GM23338 (cell line): ENCODE results near the gene SAC3D1. TPM values are rescaled to one million over a fixed set of nuclear protein-coding genes. Genes with fewer than 3 reads are reported as not detected.

Source experiments
- ATAC-seq: fragments of 200-7000 bp; cut with Tn5 transposase; 3 replicates; pipeline ENCODE4 v1.9.1; 2020
- DNase-seq: peaks from one replicate; pipeline ENCODE4 v3.0.0-alpha.2; 2015; ENCODE audit warnings: low spot score
- H2AFZ ChIP-seq: fragments of 200-600 bp; sonication (generic); 2 replicates; pipeline ENCODE4 v1.8.0; 2016; ENCODE audit warnings: antibody characterized with exemption, mild to moderate bottlenecking, moderate library complexity
- H3F3A ChIP-seq: fragments of 200-600 bp; sonication (generic); replicated peaks from 2 replicates; pipeline ENCODE4 v1.8.0; 2017; ENCODE audit warnings: antibody characterized with exemption, mixed run types, low read depth
- H3K27ac ChIP-seq: fragments of 200-600 bp; sonication (generic); 2 replicates; pipeline ENCODE4 v1.6.1; 2016; ENCODE audit warnings: low read depth
- H3K27me3 ChIP-seq: fragments of 200-600 bp; sonication (generic); 2 replicates; pipeline ENCODE4 v1.8.0; 2016; ENCODE audit warnings: mild to moderate bottlenecking, mixed run types, moderate library complexity; ENCODE audit not compliant: insufficient read depth
- H3K36me3 ChIP-seq: fragments of 200-600 bp; sonication (generic); 2 replicates; pipeline ENCODE4 v1.8.0; 2016; ENCODE audit warnings: mild to moderate bottlenecking; ENCODE audit not compliant: insufficient read depth
- H3K4me1 ChIP-seq: fragments of 200-600 bp; sonication (generic); 2 replicates; pipeline ENCODE4 v1.8.0; 2016; ENCODE audit warnings: mild to moderate bottlenecking, moderate library complexity; ENCODE audit not compliant: insufficient read depth
- H3K4me2 ChIP-seq: fragments of 200-600 bp; sonication (generic); 2 replicates; pipeline ENCODE4 v1.7.1; 2017; ENCODE audit warnings: mixed run types
- H3K4me3 ChIP-seq: fragments of 200-600 bp; sonication (generic); 2 replicates; pipeline ENCODE4 v1.6.1; 2016; ENCODE audit warnings: mixed run types
- H3K79me2 ChIP-seq: fragments of 200-600 bp; sonication (generic); replicated peaks from 2 replicates; pipeline ENCODE4 v1.8.0; 2017; ENCODE audit warnings: mild to moderate bottlenecking; ENCODE audit not compliant: insufficient read depth
- H3K9me2 ChIP-seq: fragments of 200-600 bp; sonication (generic); 2 replicates; pipeline ENCODE4 v1.8.0; 2017; ENCODE audit not compliant: insufficient read depth
- H4K20me1 ChIP-seq: fragments of 200-600 bp; sonication (generic); replicated peaks from 2 replicates; pipeline ENCODE4 v1.8.0; 2017; ENCODE audit warnings: mild to moderate bottlenecking; ENCODE audit not compliant: insufficient read depth
- H3K27ac Mint-ChIP-seq: 2 replicates; pipeline ENCODE4 v1.8.0; 2020; ENCODE audit warnings: inconsistent platforms, mild to moderate bottlenecking, moderate library complexity, mixed read lengths
- H3K27me3 Mint-ChIP-seq: 3 replicates; pipeline ENCODE4 v1.8.0; 2022; ENCODE audit warnings: low read depth, mild to moderate bottlenecking, moderate library complexity, mixed read lengths, inconsistent platforms; ENCODE audit not compliant: insufficient read depth, poor library complexity
- H3K36me3 Mint-ChIP-seq: 3 replicates; pipeline ENCODE4 v1.8.0; 2021; ENCODE audit warnings: low read depth, mild to moderate bottlenecking, inconsistent platforms, moderate library complexity, mixed read lengths
- H3K4me1 Mint-ChIP-seq: 3 replicates; pipeline ENCODE4 v1.8.0; 2020; ENCODE audit warnings: mild to moderate bottlenecking, inconsistent platforms, mixed read lengths
- H3K4me3 Mint-ChIP-seq: 3 replicates; pipeline ENCODE4 v1.8.0; 2021; ENCODE audit warnings: moderate library complexity, mild to moderate bottlenecking, inconsistent platforms, mixed read lengths
- H3K9me3 Mint-ChIP-seq: 3 replicates; pipeline ENCODE4 v1.8.0; 2020; ENCODE audit warnings: moderate library complexity, mild to moderate bottlenecking, inconsistent platforms, mixed read lengths
- CREB1 ChIP-seq: fragments of 250-450 bp; sonication (Bioruptor Pico); IDR thresholded peaks from 2 replicates; pipeline ENCODE4 v1.5.0; 2020; ENCODE audit warnings: low read depth, mild to moderate bottlenecking, moderate library complexity
- ETS1 ChIP-seq: IDR thresholded peaks from 2 replicates; pipeline ENCODE4 v1.6.1; 2016; ENCODE audit warnings: antibody characterized with exemption
- EZH2 ChIP-seq: fragments of 200-600 bp; sonication (generic); IDR thresholded peaks from one replicate; pipeline ENCODE4 v1.8.0; 2017; ENCODE audit warnings: antibody characterized with exemption, mild to moderate bottlenecking, low read depth; ENCODE audit not compliant: unreplicated experiment
- EZH2phosphoT487 ChIP-seq: fragments of 200-600 bp; sonication (generic); IDR thresholded peaks from one replicate; pipeline ENCODE4 v1.8.1; 2018; ENCODE audit warnings: antibody characterized with exemption; ENCODE audit not compliant: unreplicated experiment
- JUNB ChIP-seq: IDR thresholded peaks from one replicate; pipeline ENCODE4 v1.6.1; 2016; ENCODE audit warnings: antibody characterized with exemption; ENCODE audit not compliant: unreplicated experiment
- NANOG ChIP-seq: IDR thresholded peaks from 2 replicates; pipeline ENCODE4 v1.6.1; 2016; ENCODE audit warnings: antibody characterized with exemption, borderline replicate concordance
- POLR2AphosphoS5 ChIP-seq: IDR thresholded peaks from 2 replicates; pipeline ENCODE4 v1.6.1; 2016; ENCODE audit warnings: antibody characterized with exemption, low read depth
- REST ChIP-seq: IDR thresholded peaks from one replicate; pipeline ENCODE4 v1.6.1; 2018; ENCODE audit warnings: antibody characterized with exemption; ENCODE audit not compliant: unreplicated experiment
- STAT1 ChIP-seq: IDR thresholded peaks from one replicate; pipeline ENCODE4 v1.6.1; 2016; ENCODE audit warnings: antibody characterized with exemption; ENCODE audit not compliant: unreplicated experiment
- ZNF114 ChIP-seq: fragments of 250-450 bp; sonication (Bioruptor Pico); IDR thresholded peaks from 2 replicates; pipeline ENCODE4 v1.5.0; 2020; ENCODE audit warnings: mild to moderate bottlenecking, moderate library complexity
- ZNF331 ChIP-seq: fragments of 250-450 bp; sonication (Bioruptor Pico); IDR thresholded peaks from 2 replicates; pipeline ENCODE4 v1.5.0; 2020; ENCODE audit warnings: low read depth, mild to moderate bottlenecking, moderate library complexity
- polyA plus RNA-seq: library from polyadenylated mRNA; unstranded; fragments of >200 nt; fragmentation: Nextera tagmentation; extraction: Ambion mirVana; gene quantifications from 2 replicates; pipeline ENCODE4 v1.2.1, GENCODE V29; 2016
- total RNA-seq: library from RNA; depleted of rRNA; stranded (reverse); fragments of >200 nt; shearing (Covaris generic); gene quantifications from 2 replicates; pipeline ENCODE4 v1.2.3, GENCODE V29; 2014
- TF ChIP-seq, protein P1 (sequence below), 2 experiments: fragments of 200-600 bp in 1 of 2; sonication (generic) in 1 of 2; conservative IDR thresholded peaks; 2 replicates each; pipeline versions ENCODE4 v1.5.1 to v1.6.1; 2016 to 2017; ENCODE audit warnings: antibody characterized with exemption in 2 of 2, low read depth in 2 of 2, mild to moderate bottlenecking in 2 of 2, moderate library complexity in 1 of 2

SAC3D1 gene
- total and polyA plus RNA-seq, 2 experiments from 2014 or later = 21.6 to 30.3 TPM

- TF ChIP-seq, protein P1, sequence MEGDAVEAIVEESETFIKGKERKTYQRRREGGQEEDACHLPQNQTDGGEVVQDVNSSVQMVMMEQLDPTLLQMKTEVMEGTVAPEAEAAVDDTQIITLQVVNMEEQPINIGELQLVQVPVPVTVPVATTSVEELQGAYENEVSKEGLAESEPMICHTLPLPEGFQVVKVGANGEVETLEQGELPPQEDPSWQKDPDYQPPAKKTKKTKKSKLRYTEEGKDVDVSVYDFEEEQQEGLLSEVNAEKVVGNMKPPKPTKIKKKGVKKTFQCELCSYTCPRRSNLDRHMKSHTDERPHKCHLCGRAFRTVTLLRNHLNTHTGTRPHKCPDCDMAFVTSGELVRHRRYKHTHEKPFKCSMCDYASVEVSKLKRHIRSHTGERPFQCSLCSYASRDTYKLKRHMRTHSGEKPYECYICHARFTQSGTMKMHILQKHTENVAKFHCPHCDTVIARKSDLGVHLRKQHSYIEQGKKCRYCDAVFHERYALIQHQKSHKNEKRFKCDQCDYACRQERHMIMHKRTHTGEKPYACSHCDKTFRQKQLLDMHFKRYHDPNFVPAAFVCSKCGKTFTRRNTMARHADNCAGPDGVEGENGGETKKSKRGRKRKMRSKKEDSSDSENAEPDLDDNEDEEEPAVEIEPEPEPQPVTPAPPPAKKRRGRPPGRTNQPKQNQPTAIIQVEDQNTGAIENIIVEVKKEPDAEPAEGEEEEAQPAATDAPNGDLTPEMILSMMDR (conservative IDR thresholded peaks at IDR 0.05; ENCODE audit: low read depth in 2 of 2) = no peak
- no peak for TF ChIP-seq REST
- no peak for TF ChIP-seq STAT1
- TF ChIP-seq EZH2 = no peak
- no peak for TF ChIP-seq EZH2phosphoT487
- TF ChIP-seq POLR2AphosphoS5 = no peak
- no peak for TF ChIP-seq ZNF331 (CRISPR knock-in tag)
- no peak for TF ChIP-seq CREB1 (CRISPR knock-in tag)
- TF ChIP-seq NANOG = no peak
Observed at GRCh38 chr11:65042891-65043290, 1.9 kb downstream of the SAC3D1 start (continued).

DNA sequence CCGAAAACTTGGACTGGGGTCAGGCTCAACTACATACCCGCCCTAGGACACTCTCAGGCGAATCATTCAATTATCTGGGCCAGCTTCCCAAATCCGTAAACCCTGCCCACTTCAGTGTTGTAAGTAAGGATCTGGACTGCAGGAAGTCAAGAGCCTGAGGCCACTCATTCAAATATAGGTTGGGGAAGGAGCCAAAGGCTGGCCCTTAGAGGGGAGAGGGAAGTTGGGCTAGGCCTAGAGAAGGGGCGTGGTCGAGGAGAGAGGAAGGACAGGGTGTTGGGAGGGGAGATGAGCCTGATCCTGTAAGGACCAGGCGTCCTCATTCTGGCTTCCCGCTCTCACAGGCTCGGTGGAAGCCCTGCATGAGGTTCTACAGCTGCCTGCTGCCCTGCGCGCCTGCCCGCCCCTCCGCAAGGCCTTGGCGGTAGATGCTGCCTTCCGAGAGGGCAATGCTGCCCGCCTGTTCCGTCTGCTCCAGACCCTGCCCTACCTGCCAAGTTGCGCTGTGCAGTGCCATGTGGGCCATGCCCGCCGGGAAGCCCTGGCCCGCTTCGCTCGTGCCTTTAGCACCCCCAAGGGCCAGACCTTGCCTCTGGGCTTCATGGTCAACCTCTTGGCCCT is 3.0 kb downstream of the SAC3D1 start:
- Mint-ChIP-seq H3K4me3 (no peak overlapping the region), H3K36me3 (peaks cover 17% of the 10 kb centered on the region), H3K27ac (no peak overlapping the region), H3K9me3 (no peaks in the 10 kb centered on the region), H3K4me1 (peaks cover 17% of the 10 kb centered on the region), H3K27me3 (peaks cover 8% of the 10 kb centered on the region)
- Histone ChIP-seq H3K4me1 (peaks cover 3% of the 10 kb centered on the region; the same call in 1 of the 2 replicates), H3K4me3 (no peak overlapping the region), H3K9me2 (no peaks in the 10 kb centered on the region), H3K36me3 (no peaks in the 10 kb centered on the region), H2AFZ (no peak overlapping the region), H3K4me2 (no peak overlapping the region), H3K27ac (no peak overlapping the region), H3K27me3 (peaks cover 7% of the 10 kb centered on the region; the same call in 1 of the 2 replicates), H3F3A (0 out of 2 replicates have a peak, but pooled peaks cover 13% of the 10 kb centered on the region), H4K20me1 (peaks cover 11% of the 10 kb centered on the region), H3K79me2 (peaks cover 18% of the 10 kb centered on the region)
- ATAC-seq = no peak
- no peak for DNase-seq
- TF ChIP-seq ETS1 (no peak), REST (no peak), EZH2phosphoT487 (no peak), ZNF114 (CRISPR knock-in tag) (no peak), STAT1 (no peak), JUNB (no peak), ZNF331 (CRISPR knock-in tag) (no peak), EZH2 (no peak), POLR2AphosphoS5 (no peak), CREB1 (CRISPR knock-in tag) (no peak)
- TF ChIP-seq, protein P1 (conservative IDR thresholded peaks at IDR 0.05; ENCODE audit: low read depth in 2 of 2) = no peak
